HCT116 (cell line): ENCODE results near the gene CASQ1. TPM values are rescaled to one million over a fixed set of nuclear protein-coding genes. Genes with fewer than 3 reads are reported as not detected.

Experiments used
- ATAC-seq: fragments of 200-7000 bp; cut with Tn5 transposase; 2 replicates; pipeline ENCODE4 v1.9.1; 2020; ENCODE audit warnings: mild to moderate bottlenecking, moderate library complexity
- BruUV-seq: library from RNA; stranded (reverse); fragments of 400-500 nt; replicated peaks from 2 replicates; lab custom pipeline; 2021; lab: Mats Ljungman, UMichigan
- CTCF ChIA-PET: fragments of 300-600 bp; sonication (Branson Sonifier 250); formaldehyde crosslinking; loops from one replicate; lab custom pipeline; 2021; ENCODE audit warnings: antibody characterized with exemption; lab: Charles Lee
- POLR2A ChIA-PET: fragments of 300-600, 350-600 bp; sonication (Branson Sonifier 250); formaldehyde crosslinking; loops from one replicate; lab custom pipeline; 2021; ENCODE audit warnings: antibody characterized with exemption; lab: Charles Lee
- RAD21 ChIA-PET, 2 experiments: fragments of 300-600 bp; sonication (Branson Sonifier 250); formaldehyde crosslinking; loops; one replicate each; lab custom pipeline; 2023; ENCODE audit warnings: low total read pairs in 2 of 2; ENCODE audit not compliant: uncharacterized antibody in 2 of 2, unreplicated experiment in 2 of 2, low non-redundant PET in 1 of 2; lab: Charles Lee
- DNase-seq: peaks from one replicate; pipeline ENCODE4 v3.0.0-alpha.2; 2010; ENCODE audit warnings: low read depth, low spot score
- H2AFZ ChIP-seq: fragments of 200-600 bp; shearing (Covaris generic), sonication (generic); 2 replicates; pipeline ENCODE4 v1.6.1; 2017; ENCODE audit warnings: low read depth, mixed run types, mixed read lengths, antibody characterized with exemption, low read length; ENCODE audit not compliant: poor library complexity, severe bottlenecking
- H3K27ac ChIP-seq: 2 replicates; pipeline ENCODE4 v1.5.1; 2012; ENCODE audit warnings: low read depth, low read length
- H3K27me3 ChIP-seq: fragments of 200-600 bp; sonication (generic); 2 replicates; pipeline ENCODE4 v1.6.1; 2016; ENCODE audit warnings: mixed run types, low read length, mixed read lengths; ENCODE audit not compliant: insufficient read depth
- H3K36me3 ChIP-seq, 2 experiments: fragments of 200-500 bp in 1 of 2; fragments of 200-600 bp in 1 of 2; sonication (Bioruptor generic) in 1 of 2; sonication (generic) in 1 of 2; 2 replicates each; pipeline versions ENCODE4 v1.5.1 to v1.6.1; 2014 to 2016; ENCODE audit warnings: low read length in 2 of 2, inconsistent platforms in 1 of 2, mixed read lengths in 1 of 2, mixed run types in 1 of 2; ENCODE audit not compliant: insufficient read depth in 2 of 2, control insufficient read depth in 1 of 2
- H3K4me1 ChIP-seq, 2 experiments: fragments of 200-600 bp in 1 of 2; sonication (generic) in 1 of 2; 2 replicates each; pipeline versions ENCODE4 v1.5.1 to v1.6.1; 2012 to 2017; ENCODE audit warnings: low read length in 2 of 2, inconsistent platforms in 1 of 2, mild to moderate bottlenecking in 1 of 2, mixed read lengths in 1 of 2, mixed run types in 1 of 2, moderate library complexity in 1 of 2; ENCODE audit not compliant: insufficient read depth in 2 of 2, control insufficient read depth in 1 of 2
- H3K4me2 ChIP-seq: fragments of 200-600 bp; sonication (generic); 2 replicates; pipeline ENCODE4 v1.6.1; 2017; ENCODE audit warnings: mixed run types, low read length, mixed read lengths
- H3K4me3 ChIP-seq, 2 experiments: fragments of 200-600 bp in 1 of 2; sonication (generic) in 1 of 2; replicated peaks in 1 of 2; 2 replicates each; pipeline ENCODE4 v1.5.1; 2011 to 2016; ENCODE audit warnings: low read length in 2 of 2, control low read depth in 1 of 2, low read depth in 1 of 2, mild to moderate bottlenecking in 1 of 2, mixed read lengths in 1 of 2, mixed run types in 1 of 2
- H3K79me2 ChIP-seq: fragments of 200-600 bp; sonication (generic); 2 replicates; pipeline ENCODE4 v1.6.1; 2017; ENCODE audit warnings: mild to moderate bottlenecking, mixed run types, low read length, moderate library complexity, mixed read lengths; ENCODE audit not compliant: insufficient read depth
- H3K9ac ChIP-seq: fragments of 200-600 bp; sonication (generic); 2 replicates; pipeline ENCODE4 v1.6.1; 2016; ENCODE audit warnings: low read length, mixed read lengths
- H3K9me2 ChIP-seq: fragments of 200-600 bp; sonication (generic), shearing (Covaris generic); 2 replicates; pipeline ENCODE4 v1.6.1; 2017; ENCODE audit warnings: mixed run types, mild to moderate bottlenecking, moderate library complexity; ENCODE audit not compliant: insufficient read depth
- H3K9me3 ChIP-seq, 2 experiments: fragments of 200-500 bp in 1 of 2; fragments of 200-600 bp in 1 of 2; sonication (Bioruptor generic) in 1 of 2; sonication (generic) in 1 of 2; 2 replicates each; pipeline ENCODE4 v1.6.1; 2014 to 2017; ENCODE audit warnings: low read length in 2 of 2, mixed read lengths in 2 of 2, inconsistent platforms in 1 of 2, low read depth in 1 of 2, mild to moderate bottlenecking in 1 of 2, mixed run types in 1 of 2, moderate library complexity in 1 of 2; ENCODE audit not compliant: control insufficient read depth in 1 of 2, insufficient read depth in 1 of 2
- H4K20me1 ChIP-seq: fragments of 200-600 bp; sonication (generic), shearing (Covaris generic); 2 replicates; pipeline ENCODE4 v1.6.1; 2017; ENCODE audit warnings: mixed run types, mild to moderate bottlenecking, moderate library complexity; ENCODE audit not compliant: insufficient read depth
- EGR1 ChIP-seq: IDR thresholded peaks from 2 replicates; pipeline ENCODE4 v1.6.1; 2012; ENCODE audit warnings: low read depth
- EZH2phosphoT487 ChIP-seq: fragments of 200-600 bp; IDR thresholded peaks from 2 replicates; pipeline ENCODE4 v1.6.1; 2018; ENCODE audit warnings: antibody characterized with exemption, borderline replicate concordance
- POLR2AphosphoS5 ChIP-seq: IDR thresholded peaks from 2 replicates; pipeline ENCODE4 v1.6.1; 2011; ENCODE audit warnings: mild to moderate bottlenecking, low read depth, low read length, moderate library complexity
- RAD21 ChIP-seq: IDR thresholded peaks from 2 replicates; pipeline ENCODE4 v1.6.1; 2012; ENCODE audit warnings: low read depth, mild to moderate bottlenecking
- SP1 ChIP-seq: IDR thresholded peaks from 2 replicates; pipeline ENCODE4 v1.6.1; 2012; ENCODE audit warnings: low read depth
- ZFX ChIP-seq: fragments of 450-650 bp; IDR thresholded peaks from 2 replicates; pipeline ENCODE4 v1.6.1; 2017
- intact Hi-C: fragments of 100-400 bp; cut with micrococcal nuclease; formaldehyde crosslinking; loops from 2 replicates; pipeline ENCODE4 v1.10.0; 2022
- total RNA-seq: library from RNA; stranded (reverse); gene quantifications from one replicate; pipeline ENCODE4 v1.2.1, GENCODE V29; 2021; ENCODE audit not compliant: unreplicated experiment
- TF ChIP-seq, protein P1 (sequence below), 3 experiments: fragments of 200-600 bp in 1 of 3; sonication (generic) in 1 of 3; IDR thresholded peaks in 2 of 3; conservative IDR thresholded peaks in 1 of 3; 2 replicates each; pipeline ENCODE4 v1.5.1; 2012 to 2017; ENCODE audit warnings: low read depth in 2 of 3, low read length in 2 of 3, antibody characterized with exemption in 1 of 3, borderline replicate concordance in 1 of 3, control low read depth in 1 of 3, mild to moderate bottlenecking in 1 of 3, mixed read lengths in 1 of 3, mixed run types in 1 of 3, moderate library complexity in 1 of 3; ENCODE audit not compliant: insufficient read depth in 1 of 3
- TF ChIP-seq, protein P2 (sequence below): IDR thresholded peaks from 2 replicates; pipeline ENCODE4 v1.6.1; 2011; ENCODE audit warnings: mild to moderate bottlenecking, low read length, moderate library complexity; ENCODE audit not compliant: insufficient replicate concordance; ENCODE audit errors: extremely low read depth
- TF ChIP-seq, protein P3 (sequence below): IDR thresholded peaks from 2 replicates; pipeline ENCODE4 v1.6.1; 2012

CASQ1 gene
- total RNA-seq, 1 experiment from 2014 or later: not detected

DNA sequence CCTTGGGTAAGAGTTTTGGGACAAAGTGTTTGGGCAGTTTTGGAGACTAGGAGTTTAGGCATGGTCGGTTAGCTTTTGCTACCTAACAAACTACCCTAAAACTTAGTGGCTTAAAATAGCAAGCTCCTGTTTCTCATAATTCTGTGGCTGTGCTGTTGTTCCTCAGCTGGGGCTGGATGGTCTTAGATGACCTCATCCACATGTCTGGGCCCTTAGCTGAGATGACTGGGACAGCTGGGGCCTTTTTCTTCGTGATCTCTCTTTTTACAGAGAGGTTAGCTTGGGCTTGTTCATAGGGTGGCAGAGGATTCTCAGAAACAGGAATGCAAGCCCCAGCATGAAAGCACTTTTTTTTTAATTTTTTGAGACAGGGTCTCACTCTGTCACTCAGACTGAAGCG is 32.3 kb upstream of the CASQ1 start:
- TF ChIP-seq SP1 (no peak), ZFX (no peak), EZH2phosphoT487 (no peak), EGR1 (no peak), POLR2AphosphoS5 (no peak), RAD21 (no peak)
- TF ChIP-seq, protein P1, sequence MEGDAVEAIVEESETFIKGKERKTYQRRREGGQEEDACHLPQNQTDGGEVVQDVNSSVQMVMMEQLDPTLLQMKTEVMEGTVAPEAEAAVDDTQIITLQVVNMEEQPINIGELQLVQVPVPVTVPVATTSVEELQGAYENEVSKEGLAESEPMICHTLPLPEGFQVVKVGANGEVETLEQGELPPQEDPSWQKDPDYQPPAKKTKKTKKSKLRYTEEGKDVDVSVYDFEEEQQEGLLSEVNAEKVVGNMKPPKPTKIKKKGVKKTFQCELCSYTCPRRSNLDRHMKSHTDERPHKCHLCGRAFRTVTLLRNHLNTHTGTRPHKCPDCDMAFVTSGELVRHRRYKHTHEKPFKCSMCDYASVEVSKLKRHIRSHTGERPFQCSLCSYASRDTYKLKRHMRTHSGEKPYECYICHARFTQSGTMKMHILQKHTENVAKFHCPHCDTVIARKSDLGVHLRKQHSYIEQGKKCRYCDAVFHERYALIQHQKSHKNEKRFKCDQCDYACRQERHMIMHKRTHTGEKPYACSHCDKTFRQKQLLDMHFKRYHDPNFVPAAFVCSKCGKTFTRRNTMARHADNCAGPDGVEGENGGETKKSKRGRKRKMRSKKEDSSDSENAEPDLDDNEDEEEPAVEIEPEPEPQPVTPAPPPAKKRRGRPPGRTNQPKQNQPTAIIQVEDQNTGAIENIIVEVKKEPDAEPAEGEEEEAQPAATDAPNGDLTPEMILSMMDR (IDR thresholded peaks at IDR 0.05 in 2 of 3, conservative IDR thresholded peaks at IDR 0.05 in 1 of 3; ENCODE audit: borderline replicate concordance in 1 of 3, insufficient read depth in 1 of 3, low read depth in 2 of 3, low read length in 2 of 3): no peak
- TF ChIP-seq, protein P2, sequence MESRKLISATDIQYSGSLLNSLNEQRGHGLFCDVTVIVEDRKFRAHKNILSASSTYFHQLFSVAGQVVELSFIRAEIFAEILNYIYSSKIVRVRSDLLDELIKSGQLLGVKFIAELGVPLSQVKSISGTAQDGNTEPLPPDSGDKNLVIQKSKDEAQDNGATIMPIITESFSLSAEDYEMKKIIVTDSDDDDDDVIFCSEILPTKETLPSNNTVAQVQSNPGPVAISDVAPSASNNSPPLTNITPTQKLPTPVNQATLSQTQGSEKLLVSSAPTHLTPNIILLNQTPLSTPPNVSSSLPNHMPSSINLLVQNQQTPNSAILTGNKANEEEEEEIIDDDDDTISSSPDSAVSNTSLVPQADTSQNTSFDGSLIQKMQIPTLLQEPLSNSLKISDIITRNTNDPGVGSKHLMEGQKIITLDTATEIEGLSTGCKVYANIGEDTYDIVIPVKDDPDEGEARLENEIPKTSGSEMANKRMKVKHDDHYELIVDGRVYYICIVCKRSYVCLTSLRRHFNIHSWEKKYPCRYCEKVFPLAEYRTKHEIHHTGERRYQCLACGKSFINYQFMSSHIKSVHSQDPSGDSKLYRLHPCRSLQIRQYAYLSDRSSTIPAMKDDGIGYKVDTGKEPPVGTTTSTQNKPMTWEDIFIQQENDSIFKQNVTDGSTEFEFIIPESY: no peak
- TF ChIP-seq, protein P3, sequence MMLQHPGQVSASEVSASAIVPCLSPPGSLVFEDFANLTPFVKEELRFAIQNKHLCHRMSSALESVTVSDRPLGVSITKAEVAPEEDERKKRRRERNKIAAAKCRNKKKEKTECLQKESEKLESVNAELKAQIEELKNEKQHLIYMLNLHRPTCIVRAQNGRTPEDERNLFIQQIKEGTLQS: no peak
- H3K4me1 ChIP-seq: no peaks in the 10 kb centered on the region
- intact Hi-C loops: no loop called here
- H3K4me3 ChIP-seq: no peak overlapping the region
- H3K79me2 ChIP-seq: no peaks in the 10 kb centered on the region
- BruUV-seq: no TSS peak
- RAD21 ChIA-PET: no interaction called here
- ATAC-seq (no peak), DNase-seq (no peak)
- H3K9me2 ChIP-seq: no peaks in the 10 kb centered on the region
- no peaks in the 10 kb centered on the region for H3K9me3 ChIP-seq
- CTCF ChIA-PET: no interaction called here
- POLR2A ChIA-PET: no interaction called here
- H3K36me3 ChIP-seq: no peaks in the 10 kb centered on the region
- H3K4me2 ChIP-seq: no peak overlapping the region
- H3K27ac ChIP-seq: no peak overlapping the region
- no peaks in the 10 kb centered on the region for H4K20me1 ChIP-seq
- H2AFZ ChIP-seq: no peak overlapping the region
- H3K27me3 ChIP-seq: no peaks in the 10 kb centered on the region
- H3K9ac ChIP-seq: no peak overlapping the region
